NCI-H2196 (cell line): ENCODE results near the gene MTG1.

Experiments used
- DNase-seq: peaks from one replicate; lab custom pipeline; 2025; ENCODE audit not compliant: unreplicated experiment; lab: John Stamatoyannopoulos, UW

The MTG1 gene

DNA sequence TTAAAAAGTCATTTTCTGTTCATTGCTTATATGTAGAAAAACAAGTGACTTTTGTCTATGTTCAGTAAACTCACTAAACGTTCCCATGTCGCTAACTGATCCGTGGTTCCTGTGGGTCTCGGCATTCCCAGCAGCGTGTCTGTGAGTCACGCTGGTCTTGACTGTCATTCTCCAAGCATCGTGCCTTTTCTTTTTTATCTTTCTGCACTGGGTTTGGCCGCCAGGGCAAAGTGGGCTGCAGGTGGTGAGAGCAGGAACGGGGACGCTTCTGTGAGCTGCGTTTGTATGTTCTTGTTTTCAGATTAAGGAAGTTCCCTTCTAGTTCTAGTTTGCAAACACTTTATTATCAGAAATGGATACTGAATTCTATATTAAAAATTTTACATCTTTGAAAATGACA, 53.0 kb downstream of the MTG1 start:
- no peak for DNase-seq

DNA sequence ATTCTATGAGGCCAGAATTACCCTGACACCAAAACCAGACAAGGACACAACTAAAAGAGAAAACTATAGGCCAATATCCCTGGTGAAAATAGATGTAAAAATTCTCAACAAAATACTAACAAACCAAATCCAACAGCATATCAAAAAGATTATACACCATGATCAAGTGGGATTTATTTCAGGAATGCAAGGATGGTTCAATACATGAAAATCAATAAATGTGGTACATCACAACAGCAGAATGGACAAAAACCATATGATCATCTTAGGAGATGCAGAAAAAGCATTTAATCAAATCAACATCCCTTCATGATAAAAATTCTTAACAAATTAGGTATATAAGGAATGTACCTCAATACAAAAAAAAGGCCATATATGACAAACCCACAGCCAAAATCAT, 54.2 kb downstream of the MTG1 start:
- DNase-seq = no peak

DNA sequence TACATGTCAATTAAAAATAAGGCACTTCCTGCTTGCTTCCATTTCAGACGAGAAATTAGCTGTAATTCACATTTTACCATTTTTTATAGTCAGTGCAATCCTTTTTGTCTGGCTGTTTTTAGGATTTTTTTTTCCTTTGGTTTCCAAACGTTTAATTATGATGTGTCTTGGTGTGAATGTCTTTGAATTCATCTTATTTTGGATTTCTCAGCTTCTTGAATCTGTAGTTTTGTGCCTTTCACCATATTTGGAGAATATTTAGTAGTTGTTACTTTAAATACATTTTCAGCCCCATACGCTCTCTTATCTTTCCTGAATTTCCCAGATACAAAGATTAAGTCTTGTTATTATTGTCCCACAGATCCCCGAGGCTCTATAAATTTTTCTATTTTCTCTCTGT, 57.4 kb downstream of the MTG1 start:
- DNase-seq = no peak

DNA sequence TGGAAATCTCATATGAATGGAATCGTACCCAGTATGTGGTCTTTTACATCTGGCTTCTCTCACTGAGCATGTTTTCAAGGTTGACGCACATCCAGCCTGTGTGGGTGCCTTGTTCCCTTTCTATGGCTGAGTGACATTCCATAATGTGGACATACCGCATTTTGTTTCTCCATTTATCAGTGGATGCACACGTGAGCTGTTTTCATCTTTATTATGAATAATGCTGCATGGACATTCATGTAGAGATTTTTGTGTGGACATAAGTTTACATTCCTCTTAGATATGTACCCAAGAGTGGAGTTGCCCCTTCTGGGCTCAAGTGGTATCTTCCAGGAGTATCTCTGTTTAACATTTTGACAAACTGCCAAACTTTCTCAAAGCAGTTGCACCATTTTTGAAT, 58.5 kb downstream of the MTG1 start:
- DNase-seq = no peak

DNA sequence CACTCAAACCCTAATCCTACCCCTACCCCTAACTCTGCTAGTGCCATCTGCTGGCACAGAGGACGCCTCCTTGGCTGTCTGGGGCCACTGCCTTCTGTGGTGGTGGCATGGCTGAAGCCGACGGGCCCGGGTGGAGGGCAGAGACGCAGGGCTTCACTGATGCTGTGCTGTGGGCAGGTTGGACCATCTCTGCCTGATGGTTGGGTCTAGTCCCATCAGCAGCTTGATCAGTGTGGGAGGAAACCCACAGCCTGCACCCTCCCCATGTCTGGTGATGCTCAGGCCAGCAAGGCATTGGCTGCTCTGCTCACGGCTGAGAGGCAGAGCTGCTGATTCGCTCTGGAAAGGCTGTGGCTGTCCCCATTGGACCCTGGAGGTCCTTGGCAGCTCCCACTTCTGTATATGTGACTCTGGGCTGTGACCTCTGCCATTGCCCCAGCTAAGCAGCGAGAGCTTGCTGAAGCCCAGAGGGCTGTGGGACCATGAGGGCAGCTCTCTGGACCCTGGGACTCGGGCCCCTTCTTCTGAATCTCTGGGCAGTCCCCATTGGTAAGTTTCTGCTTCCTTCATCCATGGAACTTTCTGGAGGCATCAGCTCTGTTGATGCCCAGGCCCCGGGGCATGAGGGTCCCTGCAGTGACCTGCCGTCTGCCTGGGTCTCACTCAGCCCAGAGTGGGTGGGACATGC, 59.7 kb downstream of the MTG1 start, which contains the start of gene SCART1:
TSS of gene SCART1 (plus strand) at position 430 of the 688 bp plus-strand sequence. CDS start at position 483, 53 bp downstream.
- DNase-seq = no peak

DNA sequence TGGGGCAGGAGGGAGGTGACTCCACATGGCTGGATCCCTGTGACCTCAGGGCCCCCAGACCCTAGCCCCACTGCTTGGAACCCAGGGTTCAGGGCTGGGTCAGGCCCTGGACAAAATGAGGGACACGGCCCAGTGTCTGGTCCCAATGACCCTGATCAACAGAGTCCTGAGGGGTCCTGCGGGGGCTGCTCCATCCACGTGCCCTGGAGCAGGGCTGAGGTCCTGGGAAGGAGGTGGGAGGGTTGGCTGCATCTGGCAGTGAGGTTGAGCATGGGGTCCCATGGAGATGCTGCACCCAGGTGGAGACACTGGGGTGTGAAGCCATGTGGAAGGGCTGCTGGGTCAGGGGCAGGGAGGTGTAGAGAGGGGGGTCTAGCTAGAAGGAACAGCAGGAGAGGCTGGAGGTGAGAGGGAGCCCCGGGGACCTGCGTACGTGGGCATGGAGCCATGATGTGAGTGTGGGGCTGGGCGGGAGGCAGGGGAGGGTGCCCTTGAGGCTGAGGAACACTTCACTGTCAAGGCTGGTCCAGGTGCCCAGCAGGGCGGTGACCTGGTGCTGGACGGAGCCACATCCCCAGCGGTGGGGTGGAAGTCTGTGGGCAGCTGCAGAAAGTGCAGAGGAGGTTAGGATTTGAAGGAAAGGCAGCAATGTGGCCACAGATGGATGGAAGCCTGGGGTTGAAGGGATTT, 60.4 kb downstream of the MTG1 start:
- no peak for DNase-seq

DNA sequence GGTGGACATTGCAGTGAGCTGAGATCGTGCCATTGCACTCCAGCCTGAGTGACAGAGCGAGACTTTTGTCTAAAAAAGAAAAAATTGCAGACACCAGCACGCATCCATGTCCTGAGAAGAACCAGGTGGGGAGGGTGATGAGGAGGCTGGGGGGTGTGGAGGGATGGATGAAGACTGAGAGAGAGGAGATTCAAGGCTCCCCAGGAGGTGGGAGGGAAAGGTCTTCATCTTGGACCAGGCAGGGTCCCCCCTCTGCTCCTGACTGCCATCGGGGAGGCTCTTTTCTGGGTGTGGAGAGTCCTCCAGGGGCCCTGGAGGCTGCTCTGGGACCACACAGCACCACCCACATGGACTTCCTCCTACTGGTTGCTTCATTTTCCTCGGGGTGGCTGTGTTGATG, 61.2 kb downstream of the MTG1 start:
- no peak for DNase-seq

DNA sequence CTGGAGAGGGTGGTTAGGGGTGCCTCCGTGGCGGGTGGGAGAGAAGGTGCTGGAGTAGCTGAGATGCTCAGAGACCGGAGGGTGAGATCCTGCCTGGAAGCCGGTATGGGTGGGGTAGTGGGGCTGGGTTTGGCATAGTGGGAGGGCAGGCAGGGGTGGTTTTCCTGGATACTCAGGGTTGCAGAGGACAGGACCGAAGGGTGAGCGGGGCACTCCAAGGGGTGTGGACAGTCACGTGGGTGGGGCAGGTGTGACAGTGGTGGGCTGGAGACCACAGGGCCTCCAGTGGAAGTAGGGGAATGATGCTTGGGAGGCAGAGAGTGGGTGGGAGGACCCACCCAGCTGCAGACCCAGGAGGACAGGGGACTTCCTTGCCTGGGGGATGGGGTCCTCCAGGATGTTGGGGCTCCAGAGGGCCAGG, 61.7 kb downstream of the MTG1 start:
- no peak for DNase-seq

DNA sequence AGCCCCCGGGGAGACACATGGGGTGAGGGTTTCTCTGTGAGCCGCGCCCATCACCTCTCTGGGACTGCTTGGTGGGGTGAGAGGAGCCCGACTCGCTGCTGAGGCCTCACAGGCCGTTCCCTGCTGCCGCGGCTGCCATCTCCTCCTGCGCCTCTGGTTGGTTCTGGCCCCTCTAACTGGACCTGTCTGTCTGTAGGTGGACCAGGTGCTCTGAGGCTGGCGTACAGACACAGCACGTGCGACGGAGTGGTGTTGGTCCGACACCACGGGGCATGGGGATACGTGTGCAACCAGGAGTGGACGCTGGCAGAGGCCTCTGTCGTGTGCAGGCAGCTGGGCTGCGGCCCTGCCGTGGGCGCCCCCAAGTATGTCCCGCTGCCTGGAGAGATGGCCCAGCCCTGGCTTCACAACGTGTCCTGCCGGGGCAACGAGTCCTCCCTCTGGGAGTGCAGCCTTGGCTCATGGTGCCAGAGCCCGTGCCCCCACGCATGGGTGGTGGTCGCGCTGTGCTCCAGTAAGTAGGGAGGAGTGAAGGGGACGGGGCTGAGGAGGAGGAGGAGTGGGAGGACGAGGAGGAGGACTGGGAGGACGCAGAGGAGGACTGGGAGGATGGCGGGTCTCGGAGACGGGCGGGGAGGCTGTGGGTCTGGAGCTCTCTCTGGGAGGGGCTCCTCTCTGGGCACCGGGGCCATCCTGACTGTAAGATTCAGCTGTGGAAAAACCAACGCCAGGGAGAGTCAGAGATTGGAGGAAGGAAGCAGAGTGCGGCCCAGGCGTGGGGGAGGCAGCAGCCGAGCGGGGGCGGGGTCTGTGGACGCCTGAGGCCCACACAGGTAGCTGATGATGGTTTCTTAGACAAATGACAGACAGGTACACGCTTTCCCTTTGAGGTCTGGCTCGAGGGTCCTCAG, 62.3 kb downstream of the MTG1 start:
- DNase-seq = no peak

DNA sequence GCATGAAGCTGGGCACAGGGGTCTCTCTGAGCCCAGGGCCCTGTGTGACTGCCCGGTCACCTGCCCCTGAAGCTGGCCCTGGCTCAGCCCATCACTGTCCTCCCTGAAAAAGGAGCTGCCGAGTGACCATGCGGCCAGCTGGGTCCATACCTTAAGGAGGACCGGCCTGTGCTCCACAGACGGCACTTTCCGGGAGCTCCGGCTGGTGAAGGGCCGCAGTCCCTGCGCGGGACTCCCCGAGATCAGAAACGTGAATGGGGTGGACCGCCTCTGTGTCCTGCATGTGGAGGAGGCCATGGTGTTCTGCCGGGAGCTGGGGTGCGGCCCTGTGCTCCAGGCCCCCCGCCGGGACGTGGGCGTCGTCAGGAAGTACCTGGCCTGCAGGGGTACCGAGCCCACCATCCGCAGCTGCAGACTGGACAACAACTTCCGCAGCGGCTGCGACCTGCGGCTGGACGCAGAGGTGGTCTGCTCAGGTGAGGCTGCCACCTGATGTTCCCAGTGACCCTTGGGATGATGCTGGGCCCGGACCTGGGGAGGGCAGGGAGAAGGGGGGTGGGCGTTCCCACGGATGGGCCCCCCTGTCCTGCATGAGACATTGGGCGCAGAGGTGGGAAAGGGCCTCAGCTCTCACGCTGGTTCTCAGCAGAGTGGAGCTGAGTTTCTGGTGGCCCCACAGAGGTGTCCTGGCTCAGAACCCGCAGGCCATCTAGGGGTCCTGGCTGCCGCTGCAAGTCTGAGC, 63.3 kb downstream of the MTG1 start:
- no peak for DNase-seq

DNA sequence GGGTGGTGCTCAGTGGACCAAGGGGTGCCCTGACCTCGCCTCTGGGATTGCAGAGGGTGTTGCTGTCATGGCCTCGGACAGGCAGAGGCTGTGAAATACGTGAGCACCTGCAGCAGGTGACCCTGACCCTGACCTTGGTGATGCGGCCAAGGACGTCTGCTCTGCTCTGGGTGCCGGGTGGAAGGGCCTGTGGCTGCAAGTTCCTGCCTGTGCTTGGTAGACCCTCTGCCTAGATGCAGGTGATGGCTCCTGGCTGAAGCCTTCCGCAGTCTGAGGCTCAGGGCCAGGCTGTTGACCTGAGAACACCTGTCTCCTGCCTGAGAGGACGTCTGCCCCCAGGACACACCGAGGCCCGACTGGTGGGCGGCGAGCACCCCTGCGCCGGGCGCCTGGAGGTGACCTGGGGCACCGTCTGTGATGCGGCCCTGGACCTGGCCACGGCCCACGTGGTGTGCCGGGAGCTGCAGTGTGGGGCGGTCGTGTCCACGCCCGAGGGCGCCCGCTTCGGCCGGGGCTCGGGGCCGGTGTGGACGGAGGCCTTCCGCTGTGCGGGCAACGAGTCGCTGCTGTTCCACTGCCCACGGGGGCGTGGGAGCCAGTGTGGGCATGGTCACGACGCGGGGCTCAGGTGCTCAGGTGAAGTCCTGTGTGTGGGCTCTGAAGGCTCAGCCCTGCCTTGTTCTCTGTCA, 64.2 kb downstream of the MTG1 start:
- DNase-seq = no peak

DNA sequence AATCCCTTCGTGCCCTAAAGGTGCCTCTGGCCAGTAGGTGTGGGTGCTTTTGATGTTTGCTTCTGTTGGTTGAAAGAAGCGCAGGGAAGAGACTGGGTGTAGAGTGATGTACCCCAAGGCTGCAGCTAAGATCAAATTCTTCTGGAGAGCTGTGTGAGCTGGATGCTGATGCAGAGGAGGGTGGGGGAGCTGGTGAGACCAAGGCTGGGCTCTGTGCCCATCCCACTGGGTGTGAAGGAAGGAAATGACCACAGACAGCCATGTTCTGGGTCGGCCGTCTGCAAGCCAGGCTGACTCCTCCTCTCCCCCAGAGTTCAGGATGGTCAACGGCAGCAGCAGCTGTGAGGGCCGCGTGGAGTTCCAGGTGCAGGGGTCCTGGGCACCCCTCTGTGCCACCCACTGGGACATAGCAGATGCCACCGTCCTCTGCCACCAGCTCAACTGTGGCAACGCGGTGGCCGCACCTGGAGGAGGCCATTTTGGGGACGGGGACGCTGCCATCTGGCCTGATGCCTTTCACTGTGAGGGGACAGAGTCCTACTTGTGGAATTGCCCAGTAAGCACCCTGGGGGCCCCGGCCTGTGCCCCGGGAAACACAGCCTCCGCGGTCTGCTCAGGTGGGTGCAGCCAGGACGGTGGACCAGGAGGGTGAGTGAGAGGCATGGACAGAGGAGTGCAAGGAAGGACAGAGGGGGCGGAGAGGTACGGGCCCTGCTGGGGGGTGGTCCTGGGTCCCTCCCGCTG, 64.9 kb downstream of the MTG1 start:
- DNase-seq = no peak

DNA sequence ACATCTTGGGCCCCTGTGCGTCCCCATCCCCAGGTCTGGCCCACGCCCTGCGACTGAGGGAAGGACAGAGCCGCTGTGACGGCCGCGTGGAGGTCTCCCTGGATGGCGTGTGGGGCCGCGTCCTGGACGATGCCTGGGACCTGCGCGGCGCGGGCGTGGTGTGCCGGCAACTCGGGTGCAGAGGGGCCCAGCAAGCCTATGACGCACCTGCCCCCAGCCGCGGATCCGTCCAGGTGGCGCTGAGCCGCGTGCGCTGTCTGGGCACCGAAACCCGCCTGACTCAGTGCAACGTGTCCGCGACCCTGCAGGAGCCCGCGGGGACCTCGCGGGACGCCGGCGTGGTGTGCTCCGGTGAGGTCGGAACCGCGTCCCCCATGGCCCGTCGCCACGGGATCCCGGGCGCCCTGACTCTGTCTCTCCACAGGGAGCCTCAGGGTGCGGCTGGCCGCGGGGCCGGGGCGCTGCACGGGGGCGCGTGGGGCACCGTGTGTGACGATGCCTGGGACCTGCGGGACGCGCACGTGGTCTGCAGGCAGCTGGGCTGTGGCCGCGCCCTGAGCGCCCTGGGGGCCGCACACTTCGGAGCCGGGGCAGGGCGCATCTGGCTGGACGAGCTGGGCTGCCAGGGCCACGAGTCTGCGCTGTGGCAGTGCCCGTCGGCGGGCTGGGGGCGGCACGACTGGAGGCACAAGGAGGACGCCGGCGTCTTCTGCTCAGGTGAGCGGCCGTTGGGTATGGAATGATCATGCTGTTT, 65.7 kb downstream of the MTG1 start:
- no peak for DNase-seq

DNA sequence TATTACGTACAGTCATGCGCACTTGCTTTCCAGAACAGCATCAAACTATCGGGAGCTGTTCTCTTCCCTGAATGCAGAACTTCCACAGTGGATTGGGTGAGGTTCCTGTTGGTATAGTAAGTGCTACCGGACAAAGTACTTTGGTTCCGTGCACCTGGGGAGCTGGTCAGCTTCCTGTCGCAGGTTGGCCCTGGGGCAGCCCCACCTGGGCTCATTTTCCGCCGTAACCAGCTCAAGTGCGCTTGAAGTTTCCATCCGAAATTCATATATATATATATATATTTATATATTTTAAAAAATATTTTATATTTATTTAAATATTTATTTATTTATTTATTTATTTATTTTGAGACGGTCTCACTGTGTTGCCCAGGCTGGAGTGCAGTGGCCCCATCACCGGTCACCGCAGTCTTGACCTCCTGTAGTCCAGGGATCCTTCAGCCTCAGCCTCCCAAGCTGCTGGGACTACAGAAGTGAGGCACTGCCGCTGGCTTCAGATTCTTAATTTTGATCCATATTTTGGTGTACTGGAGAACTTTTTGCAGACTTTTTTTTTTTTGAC, 66.3 kb downstream of the MTG1 start:
- no peak for DNase-seq

DNA sequence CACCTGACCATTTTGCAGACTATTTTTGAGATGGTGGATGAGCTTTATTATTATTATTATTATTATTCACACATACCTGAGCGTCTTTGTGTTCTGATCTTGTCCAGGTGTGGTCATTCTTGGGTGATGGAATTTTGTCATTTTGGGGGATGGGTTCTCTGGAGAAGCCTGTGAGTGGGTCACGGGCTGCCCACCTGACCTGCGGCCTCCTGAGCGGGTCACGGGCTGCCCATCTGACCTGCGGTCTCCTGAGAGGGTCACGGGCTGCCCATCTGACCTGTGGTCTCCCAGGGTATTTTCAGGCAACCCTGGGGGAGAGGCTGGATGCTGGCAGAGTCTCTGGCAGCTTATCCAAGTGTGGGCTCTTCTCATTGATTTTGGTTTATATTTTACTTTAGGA, 67.1 kb downstream of the MTG1 start:
- no peak for DNase-seq

DNA sequence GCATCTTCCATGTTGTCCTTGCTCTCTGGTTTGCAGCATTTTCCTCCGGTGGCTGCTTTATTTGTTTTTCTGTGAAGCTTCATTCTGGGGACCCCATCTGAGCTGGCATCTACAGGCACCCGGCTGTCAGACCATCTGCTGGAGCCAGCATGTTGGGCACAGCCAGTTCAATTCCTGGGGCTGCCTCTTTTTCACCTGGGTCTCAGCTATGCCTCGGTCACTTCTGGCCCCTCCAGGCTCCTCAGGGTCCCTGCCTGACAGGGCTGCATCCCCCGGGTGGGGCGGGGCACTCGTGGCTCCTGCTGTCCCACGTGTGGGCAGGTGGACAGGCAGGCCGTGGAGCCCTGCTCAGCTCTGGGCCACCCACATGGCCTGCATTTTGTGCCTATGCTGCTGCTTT, 67.9 kb downstream of the MTG1 start:
- DNase-seq = no peak

DNA sequence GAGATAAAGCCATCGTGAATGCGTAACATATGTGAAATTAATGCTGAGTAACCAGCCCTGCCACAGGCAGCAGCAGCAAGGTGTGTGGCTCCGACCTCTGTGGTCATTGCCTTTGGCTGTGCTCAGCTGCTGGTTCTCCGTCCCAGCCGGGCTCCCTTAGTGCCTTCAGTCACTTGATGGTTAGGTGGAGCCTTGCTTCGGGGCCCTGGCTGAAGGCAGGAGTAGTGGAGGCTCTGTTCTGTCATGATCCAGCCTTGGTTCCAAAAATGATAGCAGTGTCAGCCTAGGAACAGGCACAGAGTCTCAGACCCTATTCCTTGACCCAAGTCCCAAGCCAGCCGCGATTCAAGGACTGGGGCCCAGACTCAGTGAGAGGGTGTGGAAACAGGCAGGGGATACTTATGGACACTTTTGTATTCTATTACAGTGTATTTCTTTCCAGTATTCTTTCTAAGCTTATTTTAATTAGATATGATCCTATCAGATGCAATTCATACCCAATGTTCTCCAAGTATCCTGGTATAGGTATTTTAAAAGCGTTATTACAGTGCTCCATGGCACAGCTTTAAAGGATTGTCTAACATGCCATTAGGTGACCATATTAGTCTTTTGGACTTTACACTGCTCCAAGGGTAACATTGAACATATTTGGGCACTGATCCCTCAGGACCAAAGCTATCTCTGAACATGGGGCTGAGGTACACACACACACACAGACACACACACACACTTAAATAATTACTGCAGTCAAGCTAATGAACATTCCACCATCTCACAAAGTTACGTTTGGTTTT, 68.8 kb downstream of the MTG1 start:
- no peak for DNase-seq

DNA sequence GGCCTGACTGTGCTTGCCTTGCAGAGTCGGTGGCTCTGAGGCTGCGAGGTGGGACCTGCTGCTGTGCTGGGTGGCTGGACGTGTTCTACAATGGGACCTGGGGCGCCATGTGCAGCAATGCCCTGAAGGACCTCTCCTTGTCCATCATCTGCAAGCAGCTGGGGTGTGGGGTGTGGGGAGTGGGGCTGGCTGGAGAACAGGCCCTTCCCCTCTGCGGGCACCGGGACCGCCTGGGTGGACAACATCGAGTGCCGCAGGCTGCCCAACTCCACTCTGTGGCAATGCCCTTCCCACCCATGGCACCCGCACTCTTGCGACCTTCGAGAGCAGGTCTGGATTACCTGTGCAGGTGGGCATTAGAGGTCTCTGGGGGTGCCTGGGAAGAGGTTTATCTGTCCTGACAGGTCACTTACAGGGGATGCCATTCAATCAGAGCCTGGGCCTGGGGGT, 70.7 kb downstream of the MTG1 start:
- DNase-seq = no peak
